K562 (cell line): ENCODE data around the gene CATSPER3. TPM values are rescaled to one million over a fixed set of nuclear protein-coding genes. Genes with fewer than 3 reads are reported as not detected.

Experiments used
- CEBPG ChIP-seq, 3 experiments: fragments of 200-800 bp in 1 of 3; sonication (Bioruptor generic) in 1 of 3; sonication (generic) in 1 of 3; formaldehyde crosslinking in 1 of 3; IDR thresholded peaks in 2 of 3; conservative IDR thresholded peaks in 1 of 3; 2 replicates each; pipeline versions ENCODE4 v1.6.1 to v1.8.0; 2016 to 2022; ENCODE audit warnings: missing compliant biosample characterization in 2 of 3, missing genetic modification characterization in 2 of 3, mild to moderate bottlenecking in 1 of 3, missing genetic modification reagents in 1 of 3
- COPS2 ChIP-seq: fragments of 450-650 bp; conservative IDR thresholded peaks from 2 replicates; pipeline ENCODE4 v1.6.1; 2016; ENCODE audit warnings: mild to moderate bottlenecking, moderate library complexity
- CREB3 ChIP-seq: fragments of 450-650 bp; conservative IDR thresholded peaks from 2 replicates; pipeline ENCODE4 v1.6.1; 2016; ENCODE audit warnings: missing genetic modification characterization, low read depth, mild to moderate bottlenecking, missing compliant biosample characterization, moderate library complexity
- E2F4 ChIP-seq: sonication (generic); formaldehyde crosslinking; IDR thresholded peaks from 2 replicates; pipeline ENCODE4 v1.8.0; 2022; ENCODE audit warnings: mild to moderate bottlenecking, low read depth, missing genetic modification reagents
- EGR1 ChIP-seq: fragments of 450-650 bp; conservative IDR thresholded peaks from 2 replicates; pipeline ENCODE4 v1.6.1; 2017; ENCODE audit warnings: mild to moderate bottlenecking
- EP400 ChIP-seq: fragments of 450-650 bp; IDR thresholded peaks from 2 replicates; pipeline ENCODE4 v1.6.1; 2017; ENCODE audit warnings: antibody characterized with exemption, mild to moderate bottlenecking, moderate library complexity
- EWSR1 ChIP-seq: fragments of 450-650 bp; IDR thresholded peaks from 2 replicates; pipeline ENCODE4 v1.6.1; 2018; ENCODE audit warnings: borderline replicate concordance, mild to moderate bottlenecking, low read depth, moderate library complexity; ENCODE audit not compliant: partially characterized antibody
- HBP1 ChIP-seq: fragments of 450-650 bp; formaldehyde crosslinking; IDR thresholded peaks from 2 replicates; pipeline ENCODE4 v1.4.0; 2022; ENCODE audit warnings: missing genetic modification characterization
- KDM1A ChIP-seq, 2 experiments: fragments of 450-650 bp; IDR thresholded peaks; 2 replicates each; pipeline ENCODE4 v1.6.1; 2016; ENCODE audit warnings: mild to moderate bottlenecking in 2 of 2
- MAFF ChIP-seq: IDR thresholded peaks from 2 replicates; pipeline ENCODE4 v1.6.1; 2012; ENCODE audit warnings: low read length, improper control_type of control experiment
- MCM3 ChIP-seq: fragments of 450-650 bp; IDR thresholded peaks from 2 replicates; pipeline ENCODE4 v1.6.1; 2016
- SIN3A ChIP-seq, 2 experiments: fragments of 150-350 bp in 1 of 2; IDR thresholded peaks; 2 replicates each; pipeline ENCODE4 v1.6.1; 2011 to 2016; ENCODE audit warnings: borderline replicate concordance in 2 of 2, low read depth in 2 of 2, low read length in 2 of 2, mild to moderate bottlenecking in 2 of 2, moderate library complexity in 2 of 2; ENCODE audit not compliant: control insufficient read depth in 1 of 2
- YBX1 ChIP-seq: fragments of 450-650 bp; IDR thresholded peaks from 2 replicates; pipeline ENCODE4 v1.7.1; 2016; ENCODE audit warnings: mild to moderate bottlenecking
- polyA plus RNA-seq, 8 experiments: library from polyadenylated mRNA; depleted of rRNA in 4 of 8; stranded (reverse) in 5 of 8; unstranded in 3 of 8; fragments of >200 nt; fragmentation: Nextera tagmentation in 2 of 8; fragmentation: Illumina TruSeq in 1 of 8; extraction: Ambion mirVana in 2 of 8; extraction: Trizol in 1 of 8; gene quantifications; 2 replicates each; pipeline versions ENCODE4 v1.2.1 to v1.2.3, GENCODE V29; 2011 to 2014; ENCODE audit warnings: inconsistent platforms in 1 of 8, missing spikeins in 1 of 8
- total RNA-seq, 7 experiments: library from RNA; depleted of rRNA in 6 of 7; stranded (reverse); fragments of >200 nt in 6 of 7; fragmentation: Illumina TruSeq in 2 of 7; extraction: Trizol in 2 of 7; gene quantifications; 2 replicates each; pipeline versions ENCODE4 v1.2.1 to v1.2.3, GENCODE V29; 2011 to 2021; ENCODE audit warnings: low replicate concordance in 1 of 7
- TF ChIP-seq, protein P1 (sequence below): sonication (generic); formaldehyde crosslinking; IDR thresholded peaks from 2 replicates; pipeline ENCODE4 v1.8.0; 2023; ENCODE audit warnings: mild to moderate bottlenecking, missing genetic modification reagents
- TF ChIP-seq, protein P2 (sequence below): sonication (generic); formaldehyde crosslinking; IDR thresholded peaks from 2 replicates; pipeline ENCODE4 v1.8.1; 2023; ENCODE audit warnings: mild to moderate bottlenecking, missing genetic modification reagents

Gene CATSPER3
- total and polyA plus RNA-seq, 9 of the 15 experiments (the other 6 are each of a cell fraction or from before 2014, with no cell fraction given) = 0.14 to 1.5 (median 0.49) TPM

DNA sequence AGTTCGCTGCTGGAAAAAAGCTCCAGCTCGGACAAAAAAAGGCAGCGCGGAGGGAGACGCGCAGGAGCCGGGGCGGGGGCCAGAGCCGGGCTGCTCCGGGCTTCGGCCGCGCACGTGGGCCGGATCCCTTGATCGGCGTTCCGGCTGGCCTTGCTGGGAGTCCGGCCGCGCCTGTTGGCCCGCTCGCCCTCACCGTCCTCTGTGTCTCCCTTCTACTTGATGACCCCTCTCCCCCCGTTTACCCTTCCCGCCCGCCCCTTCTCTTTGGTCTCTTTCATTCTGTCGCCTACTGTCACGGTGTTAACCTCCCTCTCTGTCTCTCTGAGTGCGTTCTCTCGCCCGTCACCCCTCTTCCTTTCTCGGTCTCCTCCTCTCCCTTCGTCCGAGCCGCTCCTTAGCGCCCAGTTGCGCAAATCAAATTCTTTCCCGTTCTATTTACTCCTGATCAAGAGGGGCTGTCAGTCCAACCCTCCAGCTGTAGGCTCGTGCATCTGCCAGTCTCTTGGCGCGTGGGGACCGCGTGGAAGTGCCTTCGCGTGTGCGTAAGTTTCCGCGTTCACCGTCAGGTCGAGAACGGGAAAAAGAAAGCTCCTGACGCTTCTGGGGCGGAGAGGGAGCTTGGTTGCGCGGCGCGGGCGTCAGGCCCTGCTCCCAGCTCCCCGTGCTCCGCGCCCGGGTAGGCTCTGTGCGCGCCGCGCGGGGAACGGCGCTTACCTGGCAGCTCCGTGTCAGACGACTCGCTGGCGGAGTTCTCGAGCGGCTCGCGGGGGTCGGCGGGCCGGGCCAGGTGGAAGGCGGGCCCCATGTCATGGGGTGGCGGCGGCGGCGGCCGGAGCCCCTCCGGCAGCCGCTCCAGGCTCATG is 65.5 kb downstream of the CATSPER3 start (continued):
- TF ChIP-seq, protein P1, sequence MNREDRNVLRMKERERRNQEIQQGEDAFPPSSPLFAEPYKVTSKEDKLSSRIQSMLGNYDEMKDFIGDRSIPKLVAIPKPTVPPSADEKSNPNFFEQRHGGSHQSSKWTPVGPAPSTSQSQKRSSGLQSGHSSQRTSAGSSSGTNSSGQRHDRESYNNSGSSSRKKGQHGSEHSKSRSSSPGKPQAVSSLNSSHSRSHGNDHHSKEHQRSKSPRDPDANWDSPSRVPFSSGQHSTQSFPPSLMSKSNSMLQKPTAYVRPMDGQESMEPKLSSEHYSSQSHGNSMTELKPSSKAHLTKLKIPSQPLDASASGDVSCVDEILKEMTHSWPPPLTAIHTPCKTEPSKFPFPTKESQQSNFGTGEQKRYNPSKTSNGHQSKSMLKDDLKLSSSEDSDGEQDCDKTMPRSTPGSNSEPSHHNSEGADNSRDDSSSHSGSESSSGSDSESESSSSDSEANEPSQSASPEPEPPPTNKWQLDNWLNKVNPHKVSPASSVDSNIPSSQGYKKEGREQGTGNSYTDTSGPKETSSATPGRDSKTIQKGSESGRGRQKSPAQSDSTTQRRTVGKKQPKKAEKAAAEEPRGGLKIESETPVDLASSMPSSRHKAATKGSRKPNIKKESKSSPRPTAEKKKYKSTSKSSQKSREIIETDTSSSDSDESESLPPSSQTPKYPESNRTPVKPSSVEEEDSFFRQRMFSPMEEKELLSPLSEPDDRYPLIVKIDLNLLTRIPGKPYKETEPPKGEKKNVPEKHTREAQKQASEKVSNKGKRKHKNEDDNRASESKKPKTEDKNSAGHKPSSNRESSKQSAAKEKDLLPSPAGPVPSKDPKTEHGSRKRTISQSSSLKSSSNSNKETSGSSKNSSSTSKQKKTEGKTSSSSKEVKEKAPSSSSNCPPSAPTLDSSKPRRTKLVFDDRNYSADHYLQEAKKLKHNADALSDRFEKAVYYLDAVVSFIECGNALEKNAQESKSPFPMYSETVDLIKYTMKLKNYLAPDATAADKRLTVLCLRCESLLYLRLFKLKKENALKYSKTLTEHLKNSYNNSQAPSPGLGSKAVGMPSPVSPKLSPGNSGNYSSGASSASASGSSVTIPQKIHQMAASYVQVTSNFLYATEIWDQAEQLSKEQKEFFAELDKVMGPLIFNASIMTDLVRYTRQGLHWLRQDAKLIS = no peak; the same call in 1 of the 2 replicates
- TF ChIP-seq EP400 (peak; percentile 68), MCM3 (no peak), MAFF (no peak), CREB3 (tag) (no peak), E2F4 (CRISPR knock-in tag) (0 out of 2 replicates have a peak, but pooled peaks have one; percentile 56), HBP1 (CRISPR knock-in tag) (0 out of 2 replicates have a peak, but pooled peaks have one; percentile 42), CEBPG (CRISPR knock-in tag; IDR thresholded peaks at IDR 0.05) (no peak), CEBPG (tag; conservative IDR thresholded peaks at IDR 0.05 in 1 of 2, IDR thresholded peaks at IDR 0.05 in 1 of 2) (no peak), SIN3A (IDR thresholded peaks at IDR 0.05; ENCODE audit: borderline replicate concordance in 2 of 2, control insufficient read depth in 1 of 2, low read depth in 2 of 2, low read length in 2 of 2) (peak in 1 of 2 experiments; percentile 63; a peak in 1 of 4 replicates), COPS2 (no peak), YBX1 (no peak), EGR1 (no peak), EWSR1 (no peak), KDM1A (IDR thresholded peaks at IDR 0.05) (no peak)
- TF ChIP-seq, protein P2, sequence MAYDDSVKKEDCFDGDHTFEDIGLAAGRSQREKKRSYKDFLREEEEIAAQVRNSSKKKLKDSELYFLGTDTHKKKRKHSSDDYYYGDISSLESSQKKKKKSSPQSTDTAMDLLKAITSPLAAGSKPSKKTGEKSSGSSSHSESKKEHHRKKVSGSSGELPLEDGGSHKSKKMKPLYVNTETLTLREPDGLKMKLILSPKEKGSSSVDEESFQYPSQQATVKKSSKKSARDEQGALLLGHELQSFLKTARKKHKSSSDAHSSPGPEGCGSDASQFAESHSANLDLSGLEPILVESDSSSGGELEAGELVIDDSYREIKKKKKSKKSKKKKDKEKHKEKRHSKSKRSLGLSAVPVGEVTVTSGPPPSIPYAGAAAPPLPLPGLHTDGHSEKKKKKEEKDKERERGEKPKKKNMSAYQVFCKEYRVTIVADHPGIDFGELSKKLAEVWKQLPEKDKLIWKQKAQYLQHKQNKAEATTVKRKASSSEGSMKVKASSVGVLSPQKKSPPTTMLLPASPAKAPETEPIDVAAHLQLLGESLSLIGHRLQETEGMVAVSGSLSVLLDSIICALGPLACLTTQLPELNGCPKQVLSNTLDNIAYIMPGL (CRISPR knock-in tag) = no peak
